ENCODE results near the gene GLP1R.

Gene GLP1R

GRCh38 chr6:39086294-39086693 is 37.7 kb downstream of the GLP1R start:
- DNase-seq (ENCODE audit: low spot score), result no peak

DNA sequence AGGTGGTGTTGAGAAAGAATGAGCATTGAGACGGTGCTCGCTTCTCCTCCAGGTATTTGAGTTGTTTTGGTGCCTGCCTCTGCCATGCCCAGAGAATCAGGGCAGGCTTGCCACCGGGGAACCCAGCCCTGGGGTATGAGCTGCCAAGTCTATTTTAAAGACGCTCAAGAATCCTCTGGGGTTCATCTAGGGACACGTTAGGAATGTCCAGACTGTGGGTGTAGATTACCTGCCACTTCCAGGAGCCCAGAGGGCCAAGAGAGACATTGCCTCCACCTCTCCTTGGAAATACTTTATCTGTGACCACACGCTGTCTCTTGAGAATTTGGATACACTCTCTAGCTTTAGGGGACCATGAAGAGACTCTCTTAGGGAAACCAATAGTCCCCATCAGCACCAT is 38.1 kb downstream of the GLP1R start:
- no peak for DNase-seq (ENCODE audit: low spot score)

DNA sequence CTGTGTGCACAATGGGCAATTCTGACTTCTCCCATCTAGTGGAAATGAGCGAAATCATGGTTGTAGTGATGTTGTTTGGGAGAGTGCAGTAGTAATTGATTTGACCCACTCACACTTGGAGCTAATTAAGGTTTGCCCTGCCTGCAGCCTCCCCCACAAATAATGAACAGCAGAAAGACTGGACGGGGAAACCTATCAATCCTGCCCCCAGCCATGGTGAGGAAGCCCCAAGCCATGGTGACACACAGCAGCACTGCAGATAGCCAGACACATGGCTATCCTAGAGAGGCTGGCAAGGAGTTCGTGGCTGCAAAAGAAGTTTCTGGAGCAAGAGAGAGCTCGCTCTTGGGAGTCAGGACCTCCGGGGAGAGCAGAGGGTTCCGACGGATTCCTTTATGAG is 38.6 kb downstream of the GLP1R start:
- no peak for DNase-seq (ENCODE audit: low spot score)

GRCh38 chr6:39088331-39088730 is 39.8 kb downstream of the GLP1R start:
- peak; percentile 47 for DNase-seq (ENCODE audit: low spot score)

- no peak for DNase-seq (ENCODE audit: low spot score)
Observed at GRCh38 chr6:39090036-39090435, 41.5 kb downstream of the GLP1R start.

- no peak for DNase-seq (ENCODE audit: low spot score)
Observed at GRCh38 chr6:39091220-39091619, 42.6 kb downstream of the GLP1R start.

DNA sequence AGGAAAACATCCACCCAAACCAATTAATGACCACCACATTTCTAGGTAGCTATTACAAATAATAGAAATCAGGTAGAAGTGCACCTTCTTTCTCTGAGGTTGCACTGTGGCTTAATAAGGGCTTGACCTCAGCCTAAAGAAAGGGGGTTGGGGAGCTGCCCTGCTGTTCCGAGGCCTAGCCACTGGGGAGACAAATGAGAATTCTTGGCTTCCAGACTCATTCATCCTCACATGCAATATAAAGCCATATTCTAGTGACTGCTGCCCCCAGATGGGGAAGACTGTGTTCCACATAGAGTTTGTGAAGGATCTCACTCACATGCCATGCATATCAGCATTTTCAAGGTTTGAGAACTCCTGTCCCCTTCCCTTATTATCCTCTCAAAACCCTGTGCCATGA is 43.5 kb downstream of the GLP1R start:
- DNase-seq (ENCODE audit: low spot score), result no peak

DNA sequence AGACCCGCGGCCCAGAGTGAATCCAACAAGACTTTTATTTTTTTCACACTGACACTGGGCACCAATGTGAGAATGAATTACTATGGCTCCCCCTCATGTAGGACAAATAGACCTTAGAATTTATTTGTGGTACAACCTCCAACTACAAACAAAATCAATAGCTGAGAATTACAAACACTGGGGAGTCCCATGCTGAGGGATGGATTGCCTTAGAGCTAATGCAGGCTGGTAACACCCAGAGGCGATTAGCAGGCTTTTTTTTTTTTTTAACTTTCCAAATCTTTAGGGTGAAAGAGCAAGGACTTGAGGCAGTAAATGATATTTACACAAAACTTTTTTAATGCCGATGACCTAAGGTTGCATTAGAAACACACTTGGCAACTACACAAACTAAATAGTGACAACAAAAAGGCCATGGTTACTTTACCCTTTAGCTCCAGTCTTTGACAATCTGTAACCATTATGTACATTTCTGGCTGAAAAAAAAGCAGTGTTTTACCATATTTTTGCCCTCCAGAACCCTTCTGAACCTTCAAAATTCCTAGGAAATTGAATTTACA is 44.6 kb downstream of the GLP1R start:
- DNase-seq (ENCODE audit: low spot score), result no peak

DNA sequence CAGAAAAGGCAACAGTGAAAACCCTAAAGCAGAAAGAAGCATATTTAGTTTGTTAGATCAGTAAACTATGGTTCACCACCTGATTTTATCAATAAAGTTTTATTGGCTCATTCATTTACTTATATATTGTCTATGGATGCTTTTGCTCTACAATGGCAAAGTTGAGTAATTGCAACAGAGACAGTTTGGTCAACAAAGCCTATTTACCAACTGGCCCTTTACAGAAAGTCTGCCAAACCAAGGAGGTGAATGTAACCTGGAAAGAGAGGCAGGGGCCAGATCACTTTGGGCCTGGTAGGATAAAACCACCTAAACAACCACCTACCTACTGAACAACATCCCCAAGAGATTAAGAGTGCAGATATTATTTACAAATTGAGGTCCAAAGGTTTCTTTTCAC is 47.0 kb downstream of the GLP1R start:
- no peak for DNase-seq (ENCODE audit: low spot score)

DNA sequence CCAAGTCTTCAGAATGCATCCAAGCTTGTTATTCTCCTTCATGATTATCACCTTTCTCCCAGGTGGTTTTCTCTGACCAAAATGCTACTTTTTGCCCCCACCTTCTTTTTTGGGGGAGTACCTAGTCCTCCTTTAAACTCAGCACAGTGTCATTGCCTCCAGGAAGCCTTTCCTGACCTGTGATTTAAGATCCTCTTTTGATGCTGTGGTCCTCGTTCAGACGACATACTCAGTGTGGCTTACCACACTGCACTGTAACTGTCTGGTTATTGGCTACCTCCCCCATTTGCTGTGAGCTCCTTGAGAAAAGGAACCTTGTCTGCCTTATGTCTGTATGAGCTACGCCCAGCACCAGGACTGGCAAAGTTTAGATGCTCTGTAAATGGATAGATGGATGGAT is 51.8 kb downstream of the GLP1R start:
- DNase-seq (ENCODE audit: low spot score), result no peak

GRCh38 chr6:39102071-39102820 is 53.7 kb downstream of the GLP1R start:
- peak; percentile 30 for DNase-seq (ENCODE audit: low spot score)

- no peak for DNase-seq (ENCODE audit: low spot score)
Observed at GRCh38 chr6:39102821-39103136, 54.2 kb downstream of the GLP1R start.

DNA sequence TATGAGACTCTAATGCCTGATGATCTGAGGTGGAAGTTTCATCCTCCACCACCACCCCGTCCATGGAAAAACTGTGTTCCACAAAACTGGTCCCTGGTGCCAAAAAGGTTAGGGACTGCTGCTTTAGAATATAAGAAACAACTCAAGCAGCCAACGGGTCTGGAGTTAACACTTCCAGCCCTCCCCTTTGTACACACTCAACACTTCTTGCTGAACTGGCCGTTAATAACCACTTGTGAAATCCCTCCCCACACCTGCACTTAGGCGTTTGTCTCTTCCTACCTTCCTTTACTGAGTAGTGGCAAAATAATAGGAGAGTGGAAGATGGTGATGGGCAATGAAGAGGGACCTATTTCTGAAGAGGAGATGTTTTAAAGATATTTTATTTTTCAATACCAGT is 55.9 kb downstream of the GLP1R start:
- no peak for DNase-seq (ENCODE audit: low spot score)

DNA sequence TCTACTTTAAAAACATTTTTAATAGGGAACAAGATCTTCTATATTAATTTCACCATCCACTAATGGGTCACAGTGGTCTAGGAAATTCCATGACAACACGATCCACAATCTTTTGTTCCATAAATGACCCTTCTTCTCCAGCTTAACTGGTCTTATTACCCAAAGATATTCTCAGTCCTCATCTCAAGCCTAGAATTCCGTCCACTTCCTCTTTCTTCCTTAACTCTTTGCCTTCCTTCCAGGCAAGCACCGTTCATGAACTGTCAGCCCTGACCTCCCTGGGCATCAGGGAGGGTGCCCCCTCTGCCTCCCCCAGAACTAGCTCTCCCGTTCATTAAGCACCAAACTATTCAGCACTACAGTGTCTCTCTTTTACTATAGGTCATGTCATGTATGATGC is 58.5 kb downstream of the GLP1R start:
- no peak for DNase-seq (ENCODE audit: low spot score)

DNA sequence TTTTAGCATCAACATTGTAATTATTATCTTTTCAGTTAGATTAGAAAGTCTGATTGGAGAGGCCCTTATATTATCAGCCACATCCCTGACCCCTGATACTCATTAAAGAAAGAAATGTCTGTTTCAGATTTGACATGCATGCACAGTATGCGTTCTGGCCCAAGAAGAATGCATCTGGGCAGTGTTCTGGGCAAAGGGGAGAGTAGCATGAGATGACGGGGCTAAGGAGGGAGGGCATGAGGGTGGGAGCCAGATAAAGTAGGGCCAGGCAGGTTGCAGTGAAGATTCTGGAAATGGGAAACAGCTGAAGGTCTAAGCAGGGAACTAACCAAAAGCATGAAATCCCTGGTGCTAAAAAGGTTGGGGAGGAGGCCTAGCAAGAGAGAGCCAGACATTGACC is 59.1 kb downstream of the GLP1R start:
- DNase-seq (ENCODE audit: low spot score), result no peak

DNA sequence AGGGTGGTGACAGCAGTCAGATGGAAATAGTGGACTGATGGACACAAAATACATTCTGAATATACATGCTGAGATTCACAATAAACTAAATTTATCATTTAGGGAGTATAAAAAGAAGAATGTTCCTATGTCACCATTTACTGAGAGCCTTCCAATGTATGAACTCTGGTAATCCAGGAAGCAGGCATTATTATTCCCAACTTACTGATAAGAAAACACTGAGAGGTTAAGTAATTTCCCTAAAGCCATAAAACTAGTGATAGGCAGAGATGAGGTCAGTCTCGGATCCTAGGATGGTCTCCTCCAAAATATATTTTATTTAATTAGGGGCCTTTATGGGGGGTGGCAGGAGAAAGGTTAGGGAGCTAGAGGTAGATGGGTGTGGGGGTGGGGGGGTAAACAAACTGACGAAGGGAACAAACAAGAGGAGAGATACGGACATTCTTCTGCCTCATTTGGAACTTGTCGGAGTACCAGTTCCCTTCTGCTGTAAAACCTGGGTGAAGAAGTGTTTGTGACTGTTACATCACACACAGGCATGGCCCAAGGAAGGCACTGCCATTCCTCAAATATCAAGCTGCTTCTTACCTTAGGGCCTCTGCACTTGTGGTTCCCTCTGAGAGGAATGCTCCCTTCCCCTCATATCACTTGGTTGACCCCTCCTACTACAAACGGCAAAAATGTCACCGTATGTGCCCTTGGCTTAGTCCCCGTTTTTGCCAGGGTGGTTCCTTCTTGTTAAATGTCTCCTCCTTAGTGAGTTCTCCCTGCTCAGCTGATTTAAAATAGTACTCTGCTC is 59.7 kb downstream of the GLP1R start:
- no peak for DNase-seq (ENCODE audit: low spot score)

GRCh38 chr6:39111280-39111679 is 62.7 kb downstream of the GLP1R start:
- DNase-seq (ENCODE audit: low spot score), result no peak

GRCh38 chr6:39113788-39114187 is 65.2 kb downstream of the GLP1R start:
- DNase-seq (ENCODE audit: low spot score), result no peak

DNA sequence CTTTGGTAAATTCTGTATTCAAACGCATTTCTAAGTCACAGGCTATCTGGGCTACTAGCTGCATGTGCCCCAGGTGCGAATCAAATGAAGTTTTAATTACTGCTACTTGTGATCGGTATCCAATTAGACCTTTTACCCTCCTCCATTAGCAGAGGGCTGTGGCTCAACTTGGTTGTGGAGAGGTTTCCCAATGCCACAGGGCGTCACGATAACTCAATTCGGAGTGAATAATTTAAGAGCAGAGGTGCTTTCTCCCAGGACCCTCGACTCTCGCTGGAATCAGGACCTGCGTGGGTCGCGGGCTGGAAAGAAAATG is 65.8 kb downstream of the GLP1R start:
- no peak for DNase-seq (ENCODE audit: low spot score)

- peak; percentile 93 for DNase-seq (ENCODE audit: low spot score)
Observed at GRCh38 chr6:39114704-39115599, 66.4 kb downstream of the GLP1R start, which contains the start of gene SAYSD1. Gene SAYSD1 (minus strand): TSS chr6:39115186. CDS start chr6:39115089, 97 bp downstream.

- DNase-seq (ENCODE audit: low spot score), result no peak
Observed at GRCh38 chr6:39118921-39119320, 70.3 kb downstream of the GLP1R start.

DNA sequence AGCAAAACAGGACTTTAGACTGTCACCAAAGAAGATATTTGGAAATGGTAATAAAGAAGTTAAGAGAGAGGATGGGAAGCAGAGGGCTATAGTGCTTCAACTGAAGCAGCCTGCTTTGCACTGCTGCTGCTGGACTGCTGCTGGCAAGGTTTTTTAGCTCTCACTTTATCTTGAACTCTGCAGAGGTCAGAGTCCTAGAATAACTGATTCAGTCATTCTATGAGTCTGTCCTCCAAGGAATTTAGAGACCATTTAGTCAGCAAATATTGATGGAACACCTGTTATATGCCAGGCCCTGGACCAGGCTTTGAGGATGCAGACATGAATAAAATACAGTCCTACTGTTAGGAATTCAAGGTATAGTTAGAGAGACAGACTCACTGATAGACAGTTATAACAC is 75.5 kb downstream of the GLP1R start:
- DNase-seq (ENCODE audit: low spot score), result no peak

GRCh38 chr6:39128106-39128505 is 79.5 kb downstream of the GLP1R start:
- DNase-seq (ENCODE audit: low spot score), result no peak
